Activated T-helper 1 cell treated with anti-CD3 and anti-CD28 coated beads, Interleukin-2, amount 50 U/mL, for 16 hours (primary cell): ENCODE measurements around the gene CXCL12.

Source experiments
- DNase-seq, 2 donors: peaks; one replicate each; pipeline ENCODE4 v3.0.0-alpha.2; 2020; ENCODE audit warnings: low read depth in 1 of 2, low spot score in 1 of 2

CXCL12 gene

DNA sequence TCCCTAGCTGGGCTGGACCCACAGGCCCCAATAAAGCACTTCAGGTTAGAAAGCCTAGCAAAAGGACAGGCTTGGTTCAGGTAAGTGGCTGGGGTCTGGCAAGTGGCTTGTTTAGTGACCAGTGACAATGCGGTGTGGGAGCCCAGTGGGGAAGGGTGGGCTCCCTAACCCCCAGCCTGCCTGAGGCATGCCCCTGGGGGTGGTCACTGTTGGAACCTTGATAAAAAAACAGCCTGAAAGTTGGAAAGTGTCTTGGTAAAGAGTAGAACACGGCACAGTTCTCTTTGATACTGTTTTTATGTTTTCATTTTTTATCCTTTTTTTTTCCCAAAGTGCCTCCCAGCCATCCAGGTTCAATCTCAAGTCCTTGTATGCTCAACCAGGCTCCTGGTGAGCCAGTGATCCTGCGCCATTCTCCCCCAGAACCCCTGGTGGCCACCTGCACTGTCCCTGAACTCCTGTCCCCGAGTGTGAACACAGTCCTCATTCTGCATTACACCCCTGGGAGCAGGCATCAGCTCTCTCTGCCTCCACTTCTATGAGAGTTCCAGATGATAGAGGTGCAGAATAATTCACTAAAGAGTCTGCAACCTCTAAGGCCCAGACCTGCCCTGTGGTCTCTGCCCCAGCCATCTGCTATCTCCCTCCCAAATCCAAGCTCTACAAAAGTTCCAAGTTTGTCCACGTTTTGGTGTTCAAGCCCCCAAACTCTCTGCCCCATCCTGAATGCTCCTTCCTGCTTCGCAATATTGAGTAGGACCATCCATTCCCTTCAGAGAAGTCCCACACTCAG lies 15.0 kb upstream of the CXCL12 start:
- DNase-seq = no peak

DNA sequence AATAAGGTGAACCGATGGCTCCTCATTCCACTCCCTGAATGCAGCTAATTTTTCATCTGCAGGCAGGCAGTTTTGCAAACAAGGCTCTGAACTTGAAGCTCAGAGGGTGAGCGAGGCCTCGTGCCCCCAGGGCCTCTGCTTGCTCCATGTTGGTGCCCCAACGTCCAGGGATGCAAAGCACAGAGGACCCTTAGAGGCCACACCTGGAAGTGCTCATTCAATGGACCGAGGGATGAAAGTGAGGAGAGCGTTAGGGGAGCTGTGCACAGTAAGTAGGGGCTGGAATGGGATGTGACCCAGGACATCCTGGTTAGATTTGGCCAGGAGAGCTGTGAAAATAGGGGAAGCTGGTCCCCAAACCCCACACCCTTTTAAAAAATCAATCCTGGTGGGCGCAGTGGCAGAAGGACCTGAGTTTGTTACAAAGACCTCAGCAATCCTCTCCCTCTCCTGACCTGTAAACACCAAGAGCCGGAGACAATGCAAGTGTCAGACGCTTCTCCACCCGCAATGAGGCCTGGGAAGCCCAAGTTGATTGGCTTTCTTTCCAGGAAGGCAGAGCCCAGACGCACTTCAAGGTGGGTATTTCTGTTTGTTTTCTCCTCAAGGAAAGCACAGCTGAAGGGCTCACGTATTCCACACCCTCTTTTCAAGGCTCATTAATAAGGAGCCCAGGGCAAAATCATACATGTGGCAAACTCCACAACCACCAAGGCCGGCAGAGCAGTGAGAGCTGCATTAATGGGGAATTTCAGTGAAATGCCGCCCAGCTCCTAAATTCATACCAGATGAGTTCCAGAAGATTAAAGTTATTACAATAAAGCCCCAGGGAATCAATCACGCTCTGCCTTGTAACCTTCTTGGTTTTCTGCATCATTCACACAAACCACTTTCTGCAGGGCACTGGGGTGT lies 14.1 kb upstream of the CXCL12 start:
- no peak for DNase-seq

DNA sequence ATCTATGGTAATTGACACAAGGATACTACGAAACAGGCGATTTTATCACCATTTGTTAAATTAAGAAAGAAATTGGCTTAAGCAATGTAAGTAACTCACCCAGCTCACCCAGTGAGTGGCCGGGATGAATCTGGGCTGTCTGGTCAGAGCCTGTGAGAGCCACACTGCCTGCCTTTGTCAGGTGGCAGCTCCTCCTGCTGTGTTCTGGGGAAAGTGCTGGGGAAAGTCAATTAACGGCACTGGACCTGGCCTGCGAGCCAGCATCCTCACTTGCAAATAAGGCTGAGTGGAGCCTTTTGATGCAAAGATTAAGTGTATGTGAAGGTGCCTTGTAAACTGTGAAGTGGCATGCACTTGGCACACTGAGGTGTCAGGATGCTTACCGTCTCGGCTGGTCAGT lies 13.4 kb upstream of the CXCL12 start:
- DNase-seq = no peak

DNA sequence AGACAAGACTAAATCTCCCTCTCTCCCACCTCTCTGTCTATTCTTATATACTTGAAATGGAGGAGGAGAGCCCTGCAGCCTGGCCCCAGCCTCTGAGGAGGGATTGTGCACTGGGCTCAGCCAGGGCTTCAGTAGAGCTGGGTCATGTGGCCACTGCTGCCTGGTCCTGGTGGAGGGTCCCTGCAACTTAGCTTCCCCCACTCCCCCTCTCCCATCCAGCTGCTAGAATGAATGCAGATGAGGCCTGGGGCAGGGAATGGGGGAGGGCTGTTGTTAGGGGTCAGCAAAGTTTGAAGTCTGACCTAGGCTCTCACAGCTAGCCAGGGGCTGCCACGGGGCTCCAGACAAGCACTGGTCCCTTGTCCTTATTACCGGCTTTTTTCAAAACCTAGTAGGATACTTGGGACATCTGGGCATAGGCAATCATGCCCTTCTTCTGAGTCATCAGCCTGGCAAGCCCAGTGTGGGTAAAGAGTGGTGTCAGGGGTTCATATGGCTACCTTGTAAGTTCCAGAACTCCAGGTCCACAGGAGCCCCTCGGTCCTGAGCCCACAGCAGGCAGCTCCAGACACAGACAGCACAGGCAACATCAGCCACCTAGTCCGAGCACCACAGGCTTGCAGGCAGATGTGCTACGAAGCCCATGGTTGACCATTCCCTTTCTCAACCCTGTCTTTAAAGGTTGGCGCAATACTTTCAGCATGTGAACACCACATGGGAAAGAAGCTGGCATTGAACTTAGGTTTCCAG lies 12.8 kb upstream of the CXCL12 start:
- no peak for DNase-seq

DNA sequence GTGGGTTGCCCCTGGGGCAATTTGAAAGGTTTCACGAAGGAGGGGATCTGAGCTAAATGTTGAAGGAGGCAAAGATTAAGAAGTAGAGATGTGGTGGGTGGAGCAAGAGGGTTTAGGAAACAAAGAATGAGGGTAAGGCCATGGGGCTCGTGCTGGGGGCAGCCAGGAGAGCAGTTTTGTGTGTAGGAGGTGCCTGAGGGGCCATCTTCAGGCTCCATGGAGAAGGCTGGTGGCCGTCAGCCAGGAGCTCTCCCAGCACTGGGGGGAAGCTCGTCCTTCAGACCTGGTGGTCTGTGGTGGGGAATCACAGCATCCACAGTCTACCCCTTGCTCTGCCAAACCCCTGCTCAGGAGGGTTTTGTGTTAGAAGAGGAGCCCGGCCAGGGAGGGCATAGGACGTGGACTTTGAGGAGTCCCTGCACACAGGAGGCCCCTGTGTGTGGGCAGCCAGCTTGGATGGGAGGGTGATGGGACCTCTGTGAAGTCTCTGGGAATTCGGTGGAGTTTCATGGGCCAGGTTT lies 11.8 kb upstream of the CXCL12 start:
- DNase-seq = no peak

DNA sequence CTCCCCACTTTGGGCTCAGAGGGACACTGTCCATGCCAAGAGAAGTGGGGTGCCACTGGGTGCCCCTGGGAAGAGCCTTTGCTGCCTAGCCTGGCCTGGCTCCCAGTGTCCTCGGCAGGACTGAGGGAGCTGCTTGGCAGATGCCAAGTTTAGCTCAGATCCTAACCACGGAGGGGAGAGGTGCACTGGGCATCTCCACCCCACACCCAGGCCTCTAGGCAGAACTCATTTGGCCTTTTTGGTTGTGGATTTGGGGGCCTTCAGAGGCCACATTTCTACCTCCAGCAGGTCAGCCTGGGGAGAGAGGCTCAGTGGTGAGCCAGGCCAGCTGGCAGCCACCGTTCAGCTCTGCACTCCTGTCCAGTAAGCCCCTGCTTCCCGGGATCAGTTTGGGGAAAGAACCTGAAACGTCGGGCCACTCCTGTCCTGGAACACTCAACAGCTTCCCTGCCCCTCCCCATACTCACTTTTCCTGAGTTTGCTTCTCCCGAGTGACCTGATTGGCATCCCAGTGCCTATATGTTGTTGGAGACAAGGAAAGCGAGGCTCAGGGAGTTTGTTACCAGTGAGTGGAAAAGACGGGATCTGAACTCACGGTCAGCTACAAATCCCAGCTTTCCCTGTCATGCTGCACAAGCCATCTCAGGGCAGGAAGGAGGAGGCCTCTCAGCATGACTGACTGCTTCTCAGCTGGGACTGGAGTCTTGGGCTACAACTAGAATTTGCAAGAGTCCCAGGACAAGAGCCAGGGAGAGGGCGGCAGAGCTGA lies 11.2 kb upstream of the CXCL12 start:
- no peak for DNase-seq

DNA sequence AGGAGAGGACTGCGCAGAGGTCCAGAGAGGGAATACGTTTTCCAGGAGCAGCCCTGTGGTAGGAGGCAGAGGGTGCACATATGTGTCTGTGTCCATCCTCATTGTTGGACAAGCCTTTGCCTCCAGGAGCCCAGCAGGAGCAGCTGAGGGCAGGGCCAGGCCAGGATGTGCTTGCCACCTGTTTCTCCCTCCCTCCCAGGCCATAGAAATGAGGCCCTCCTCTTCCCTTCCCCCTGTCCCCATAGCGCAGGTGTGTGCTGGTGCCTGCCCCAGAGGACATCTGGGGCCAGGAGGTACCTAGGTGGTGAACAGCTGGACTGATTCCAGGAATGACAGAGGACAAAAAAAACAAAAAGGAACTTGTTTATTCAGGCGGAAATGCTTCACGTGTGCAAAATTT lies 10.5 kb upstream of the CXCL12 start:
- no peak for DNase-seq

DNA sequence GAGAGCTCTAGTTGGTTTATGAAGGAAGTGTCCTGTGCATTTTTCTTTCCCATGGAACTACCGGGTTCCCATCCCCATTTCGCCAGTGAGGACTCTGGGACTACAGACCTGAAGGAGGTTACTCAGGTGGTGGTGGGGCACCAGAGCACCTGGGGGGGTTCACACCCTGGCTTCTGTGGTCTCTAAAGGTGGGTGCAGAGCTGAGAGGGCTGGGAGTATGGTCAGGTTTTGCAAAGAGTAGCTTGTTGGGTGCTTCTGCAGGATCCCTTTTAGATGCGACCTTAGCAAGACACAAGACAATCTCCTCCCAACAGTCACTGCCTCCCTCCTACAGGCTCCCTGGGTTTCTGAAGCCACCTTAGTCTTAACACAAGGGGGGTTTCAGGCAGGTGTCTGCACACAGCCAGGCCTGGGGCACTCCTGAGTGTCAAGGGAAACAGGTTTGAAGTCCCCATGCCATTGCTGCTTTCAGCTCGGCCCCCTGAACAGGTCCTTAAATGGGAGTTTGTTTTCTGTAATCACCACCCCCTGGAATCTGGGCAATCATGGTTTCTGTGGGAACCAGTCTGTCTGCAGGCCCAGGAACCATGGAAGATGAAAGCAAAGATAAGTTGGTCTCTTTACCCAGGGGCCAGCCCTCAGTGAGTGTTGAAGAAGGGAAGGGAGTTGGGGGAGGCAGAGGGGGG lies 9.9 kb upstream of the CXCL12 start:
- no peak for DNase-seq

DNA sequence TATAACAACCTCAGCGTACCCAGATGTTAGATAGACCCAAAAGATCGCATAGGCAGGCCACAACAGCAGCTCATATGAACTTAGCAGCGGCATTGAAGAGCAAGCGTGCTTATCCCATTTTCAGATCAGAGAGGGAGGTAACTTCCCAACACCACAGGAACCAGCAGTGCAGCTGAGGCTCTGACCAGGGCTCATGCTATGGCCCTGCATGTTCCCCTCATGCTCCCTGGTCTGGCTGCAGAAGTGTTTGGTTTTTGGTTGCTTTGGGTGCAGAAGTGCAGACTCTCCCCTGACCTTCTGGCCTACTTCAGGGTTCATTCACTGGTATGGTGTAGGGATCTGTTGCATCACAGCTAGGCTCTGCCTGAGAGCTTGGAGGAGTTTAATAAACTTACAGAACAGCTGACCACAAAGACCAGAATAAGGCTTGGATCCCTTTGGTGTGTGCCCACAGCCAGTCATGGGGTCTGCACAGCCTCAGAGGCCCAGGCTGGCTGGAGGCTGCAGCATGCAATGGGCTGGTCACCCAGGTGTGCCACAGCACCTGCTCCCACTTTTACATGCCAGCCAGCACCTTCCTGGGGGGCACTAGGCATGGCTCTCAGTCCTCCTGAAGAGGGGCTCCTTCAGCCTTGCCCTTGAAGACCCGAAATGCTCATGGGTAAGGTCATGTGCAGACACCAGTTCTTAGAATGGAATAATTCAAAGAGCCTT lies 9.1 kb upstream of the CXCL12 start:
- no peak for DNase-seq

DNA sequence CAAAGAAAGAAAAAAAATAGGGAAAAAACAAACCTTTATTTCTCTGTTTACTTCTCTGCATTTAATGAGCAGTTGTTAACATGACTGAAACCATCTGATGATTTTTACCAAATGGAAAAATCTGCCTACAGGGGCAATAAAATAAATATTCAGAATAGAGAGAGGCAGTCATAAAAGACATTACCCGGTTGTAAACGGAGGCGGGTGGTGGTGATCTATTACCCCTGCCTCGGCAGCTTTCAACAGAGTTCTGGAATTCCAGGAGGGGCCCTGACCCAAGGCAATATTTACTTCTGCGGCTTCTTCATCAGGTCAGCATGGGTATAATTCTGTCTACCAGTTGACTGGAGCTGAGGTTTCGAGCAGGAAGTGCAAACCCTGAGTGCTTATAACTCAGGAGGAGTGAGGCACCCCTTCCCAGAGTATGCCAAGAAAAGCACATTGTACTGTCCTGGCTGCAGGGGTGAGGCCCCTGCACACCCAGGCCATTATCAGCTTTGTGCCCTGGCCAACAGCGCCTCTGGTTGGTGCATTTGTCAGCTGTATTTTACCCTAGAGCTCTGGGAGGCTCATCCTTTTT lies 8.2 kb upstream of the CXCL12 start:
- DNase-seq = no peak

DNA sequence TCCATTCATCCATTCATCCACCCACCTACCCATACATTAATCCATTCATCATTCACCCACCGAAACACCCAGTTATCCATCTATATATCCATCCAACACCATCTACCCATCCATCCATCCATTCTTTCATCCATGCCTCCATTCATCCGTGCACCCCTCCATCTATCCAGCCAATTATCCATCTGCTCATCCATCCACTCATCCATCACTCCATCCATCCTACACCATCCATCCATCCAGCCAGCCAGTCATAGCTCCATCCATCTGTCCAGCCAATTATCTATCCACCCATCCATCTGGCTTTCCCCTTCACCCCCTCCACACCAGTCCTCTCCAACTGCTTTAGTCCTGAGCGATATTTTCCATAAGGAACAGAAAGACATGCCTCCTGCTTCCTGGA lies 7.5 kb upstream of the CXCL12 start:
- no peak for DNase-seq

DNA sequence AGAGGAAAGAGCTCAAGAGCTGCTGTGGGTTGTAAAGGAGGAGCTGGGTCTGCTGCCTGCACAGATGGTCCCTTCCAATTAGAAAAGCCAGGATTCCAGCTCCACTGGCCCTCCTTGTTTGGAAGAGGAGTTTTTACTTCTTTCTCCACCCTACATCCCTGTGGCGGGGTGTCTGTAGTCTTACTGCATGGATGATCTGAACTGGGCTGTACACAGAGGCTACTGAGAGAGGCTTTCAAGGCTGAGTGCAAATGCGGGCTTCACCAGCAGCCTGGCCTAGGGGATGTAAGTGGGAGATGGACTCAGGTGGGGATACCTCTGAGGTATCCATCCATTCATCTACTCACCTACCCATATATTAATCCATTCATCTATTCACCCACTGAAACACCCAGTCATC lies 7.1 kb upstream of the CXCL12 start:
- DNase-seq = no peak

DNA sequence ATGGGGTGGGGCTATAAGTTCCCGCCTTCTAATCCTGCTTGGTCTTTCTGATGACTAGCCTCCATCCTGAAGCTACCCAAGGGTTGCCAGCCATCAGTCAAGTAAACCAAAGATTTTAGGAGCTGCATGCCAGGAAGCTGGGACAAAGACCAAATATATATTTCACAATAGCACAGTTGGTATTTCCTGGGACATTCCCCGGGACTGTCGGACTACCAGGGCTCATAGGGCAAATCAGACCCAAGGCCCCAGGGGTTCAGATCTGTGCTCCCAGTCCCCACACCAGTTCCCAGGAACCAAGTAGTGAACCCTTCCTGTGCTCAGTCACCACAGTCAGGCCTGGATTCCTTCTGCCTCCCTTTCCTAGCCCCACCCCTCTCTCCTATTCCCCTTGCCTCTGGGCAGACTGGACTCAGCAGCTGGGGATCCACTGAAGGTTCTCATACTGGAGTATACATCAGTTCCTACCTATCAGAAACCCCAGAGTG lies 5.7 kb upstream of the CXCL12 start:
- no peak for DNase-seq

DNA sequence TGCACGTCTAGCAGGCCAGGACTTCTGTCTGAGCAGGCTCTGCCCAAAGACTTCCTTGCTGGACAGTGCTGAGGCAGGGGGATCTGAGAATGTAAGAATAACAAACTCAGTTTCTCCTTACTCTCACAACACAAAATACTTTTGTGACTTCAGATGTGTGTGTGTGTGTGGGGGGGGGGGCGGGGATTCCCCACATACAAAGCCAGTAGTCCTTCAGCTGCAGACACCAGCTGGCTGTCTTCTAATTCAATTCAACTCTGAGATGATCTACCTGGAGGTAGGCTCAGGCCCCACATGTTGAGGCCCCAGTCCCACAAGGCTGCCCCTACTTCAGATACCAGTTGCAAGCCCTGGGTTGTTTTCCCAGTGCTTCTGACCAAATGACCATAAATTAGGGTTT lies 4.7 kb upstream of the CXCL12 start:
- DNase-seq = no peak

DNA sequence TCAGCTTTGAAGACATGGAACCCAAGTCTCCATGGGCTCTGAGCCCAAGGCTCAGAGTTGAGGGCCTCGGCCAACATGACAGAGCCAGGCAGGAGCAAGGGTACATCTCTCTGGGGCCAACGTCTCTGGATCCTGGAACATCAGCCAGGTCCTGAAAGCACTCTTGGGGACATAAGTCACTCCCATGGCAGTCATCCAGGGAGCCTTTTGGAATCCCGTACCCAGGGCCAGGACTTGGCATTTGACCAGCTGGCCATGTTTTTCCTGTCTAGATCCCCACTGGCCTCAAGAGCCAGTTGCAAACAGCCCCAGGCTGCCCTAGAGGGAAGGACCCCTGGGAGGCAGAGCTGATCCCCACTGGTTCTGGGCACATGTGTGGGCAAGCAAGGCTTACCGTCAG lies 4.3 kb upstream of the CXCL12 start:
- no peak for DNase-seq

DNA sequence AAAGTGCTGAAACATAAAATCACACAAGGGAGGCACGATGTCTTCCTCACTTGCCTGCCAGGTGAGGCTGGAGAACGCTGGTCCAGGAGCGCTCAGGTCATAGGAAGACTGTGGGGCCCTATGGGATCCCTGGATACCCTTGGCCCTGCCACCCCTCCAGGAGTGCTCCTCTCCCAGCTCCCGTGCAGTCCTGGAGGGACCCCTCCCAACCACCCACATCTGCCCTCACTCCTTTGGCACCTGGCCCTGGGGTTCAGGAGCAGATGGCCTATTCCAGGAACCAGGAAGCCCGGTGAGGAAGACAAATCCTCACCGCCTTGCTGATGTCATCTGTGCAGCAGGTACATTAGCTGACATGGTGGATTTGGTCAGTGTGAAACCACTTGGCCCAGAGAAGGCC lies 3.7 kb upstream of the CXCL12 start:
- DNase-seq = no peak

DNA sequence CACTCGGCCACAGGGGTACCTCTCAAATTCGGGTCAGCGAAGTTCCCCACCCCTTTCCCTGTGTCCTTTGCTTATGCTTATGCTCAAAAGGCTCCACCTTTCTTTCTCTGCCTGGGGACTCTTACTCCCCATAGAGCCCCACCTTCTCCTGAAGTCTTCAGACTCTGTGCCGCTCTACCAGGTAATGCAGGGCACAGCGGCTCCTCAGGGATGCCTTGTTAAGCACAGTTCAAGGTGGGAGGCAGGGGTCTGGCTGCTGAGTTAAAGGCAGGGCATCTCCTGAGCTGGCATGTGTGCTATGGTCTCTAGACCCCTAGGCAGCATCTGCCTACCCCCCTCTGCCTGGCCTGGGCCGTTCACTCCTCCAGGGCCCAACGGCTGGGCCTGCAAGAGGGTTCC lies 3.0 kb upstream of the CXCL12 start:
- DNase-seq = no peak

DNA sequence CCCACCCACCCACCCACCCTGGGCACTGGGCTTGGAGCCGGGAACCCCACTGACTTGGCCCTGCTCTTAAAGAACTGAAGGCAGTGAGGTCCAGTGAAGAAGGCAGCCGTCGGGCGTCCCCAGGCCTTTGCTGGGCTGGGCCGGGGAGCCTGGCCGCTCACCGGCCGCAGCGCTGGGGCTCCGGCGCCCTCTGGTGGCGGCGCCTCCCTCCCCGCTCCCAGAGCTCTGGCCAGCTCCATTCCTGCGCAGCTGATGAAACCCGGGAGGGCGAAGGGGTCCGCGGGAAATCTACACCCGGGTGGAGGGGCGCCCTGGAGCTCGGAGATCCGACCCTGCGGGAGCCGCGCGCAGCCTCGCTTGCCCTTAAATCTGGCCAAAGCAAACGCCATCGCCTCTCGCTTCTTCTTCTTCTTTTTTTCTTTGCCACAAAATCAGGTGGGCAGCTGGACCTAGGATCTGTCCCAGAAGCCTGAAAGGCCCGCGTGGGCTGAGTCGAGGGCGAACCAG lies 1.7 kb upstream of the CXCL12 start:
- no peak for DNase-seq
